ENCODE results near the gene ZZZ3. TPM values are rescaled to one million over a fixed set of nuclear protein-coding genes. Genes with fewer than 3 reads are reported as not detected.

ZZZ3 gene
- total RNA-seq, 1 donor from 2014 or later, result 39.3 TPM

- Histone ChIP-seq H3K27me3 (no peaks in the 10 kb centered on the region), H3K4me1 (peaks cover 13% of the 10 kb centered on the region), H3K36me3 (no peaks in the 10 kb centered on the region), H3K27ac (no peak overlapping the region), H3K4me3 (no peak overlapping the region), H3K9me3 (no peaks in the 10 kb centered on the region)
- intact Hi-C loops (cut with DNase I), result no loop called here
- TF ChIP-seq CTCF (IDR thresholded peaks at IDR 0.05), result no peak
- ATAC-seq (no peak), DNase-seq (no peak)
Measured at GRCh38 chr1:77673716-77674355, 8.6 kb downstream of the ZZZ3 start.

GRCh38 chr1:77673030-77673429, 9.4 kb downstream of the ZZZ3 start:
- Histone ChIP-seq H3K27ac (no peak overlapping the region), H3K36me3 (no peaks in the 10 kb centered on the region), H3K9me3 (no peaks in the 10 kb centered on the region), H3K4me3 (no peak overlapping the region), H3K27me3 (no peaks in the 10 kb centered on the region), H3K4me1 (peaks cover 8% of the 10 kb centered on the region)
- intact Hi-C loops (cut with DNase I), result no loop called here
- no peak for ATAC-seq
- no peak for TF ChIP-seq CTCF (IDR thresholded peaks at IDR 0.05)
- DNase-seq, result no peak

- peaks cover 8% of the 10 kb centered on the region for H3K4me1 ChIP-seq
Measured at GRCh38 chr1:77672374-77672773, 10.1 kb downstream of the ZZZ3 start.

GRCh38 chr1:77671836-77672235, 10.6 kb downstream of the ZZZ3 start:
- Histone ChIP-seq H3K27ac (no peak overlapping the region), H3K27me3 (no peaks in the 10 kb centered on the region), H3K36me3 (no peaks in the 10 kb centered on the region), H3K4me3 (peak overlapping the region; percentile 3), H3K4me1 (peaks cover 8% of the 10 kb centered on the region), H3K9me3 (no peaks in the 10 kb centered on the region)
- TF ChIP-seq CTCF (IDR thresholded peaks at IDR 0.05), result no peak
- ATAC-seq, result no peak
- no peak for DNase-seq
- intact Hi-C loops (cut with DNase I), result no loop called here

More at GRCh38 chr1:77672374-77672773, 10.1 kb downstream of the ZZZ3 start:
- DNase-seq, result no peak
- Histone ChIP-seq H3K4me3 (no peak overlapping the region), H3K27ac (no peak overlapping the region), H3K36me3 (no peaks in the 10 kb centered on the region), H3K9me3 (no peaks in the 10 kb centered on the region), H3K27me3 (no peaks in the 10 kb centered on the region)
- intact Hi-C loops (cut with DNase I), result no loop called here
- TF ChIP-seq CTCF (IDR thresholded peaks at IDR 0.05), result no peak
- ATAC-seq, result no peak

GRCh38 chr1:77670330-77670729, 12.1 kb downstream of the ZZZ3 start:
- Histone ChIP-seq H3K36me3 (no peaks in the 10 kb centered on the region), H3K27ac (no peak overlapping the region), H3K27me3 (no peaks in the 10 kb centered on the region), H3K4me1 (peaks cover 8% of the 10 kb centered on the region), H3K9me3 (no peaks in the 10 kb centered on the region), H3K4me3 (no peak overlapping the region)
- intact Hi-C loops (cut with DNase I), result no loop called here
- DNase-seq (no peak), ATAC-seq (no peak)
- TF ChIP-seq CTCF (IDR thresholded peaks at IDR 0.05), result no peak

Data from upper lobe of right lung (tissue), 1 donor.